Activated T-cell treated with anti-CD3 and anti-CD28 coated beads, Interleukin-2, amount 50 U/mL, for 48 hours (primary cell): ENCODE measurements around the gene CCBE1.
"Not testable (repeated sequence)": the region's sequence is repeated elsewhere in the genome, so short reads cannot be mapped to it uniquely, and the experiment has no call there.

Source experiments
- DNase-seq, 2 experiments: peaks; one replicate each; pipeline ENCODE4 v3.0.0-alpha.2; 2020

The CCBE1 gene

GRCh38 chr18:59520562-59521355 lies 176.5 kb downstream of the CCBE1 start:
- DNase-seq, result no peak

DNA sequence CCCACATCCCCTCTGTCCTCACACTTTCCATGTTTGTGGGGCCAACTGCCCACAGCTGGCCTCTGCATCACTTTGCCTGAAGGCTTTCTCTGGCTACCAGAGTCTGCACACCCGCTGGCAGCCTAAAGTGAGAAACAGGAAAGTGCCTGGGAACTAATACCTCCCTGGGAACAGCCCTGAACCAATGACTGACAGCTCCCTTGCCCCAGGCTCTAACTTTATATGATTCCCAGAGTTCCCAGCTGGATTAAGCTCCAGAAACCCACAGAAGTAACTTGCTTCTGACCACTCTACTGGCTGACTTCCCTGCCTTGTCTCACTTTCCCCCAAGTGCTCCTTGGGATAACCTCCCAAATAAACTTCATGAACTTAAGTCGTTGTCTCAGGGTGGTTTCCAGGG lies 178.5 kb downstream of the CCBE1 start:
- no peak for DNase-seq

GRCh38 chr18:59517446-59518165 lies 179.6 kb downstream of the CCBE1 start:
- no peak for DNase-seq

DNA sequence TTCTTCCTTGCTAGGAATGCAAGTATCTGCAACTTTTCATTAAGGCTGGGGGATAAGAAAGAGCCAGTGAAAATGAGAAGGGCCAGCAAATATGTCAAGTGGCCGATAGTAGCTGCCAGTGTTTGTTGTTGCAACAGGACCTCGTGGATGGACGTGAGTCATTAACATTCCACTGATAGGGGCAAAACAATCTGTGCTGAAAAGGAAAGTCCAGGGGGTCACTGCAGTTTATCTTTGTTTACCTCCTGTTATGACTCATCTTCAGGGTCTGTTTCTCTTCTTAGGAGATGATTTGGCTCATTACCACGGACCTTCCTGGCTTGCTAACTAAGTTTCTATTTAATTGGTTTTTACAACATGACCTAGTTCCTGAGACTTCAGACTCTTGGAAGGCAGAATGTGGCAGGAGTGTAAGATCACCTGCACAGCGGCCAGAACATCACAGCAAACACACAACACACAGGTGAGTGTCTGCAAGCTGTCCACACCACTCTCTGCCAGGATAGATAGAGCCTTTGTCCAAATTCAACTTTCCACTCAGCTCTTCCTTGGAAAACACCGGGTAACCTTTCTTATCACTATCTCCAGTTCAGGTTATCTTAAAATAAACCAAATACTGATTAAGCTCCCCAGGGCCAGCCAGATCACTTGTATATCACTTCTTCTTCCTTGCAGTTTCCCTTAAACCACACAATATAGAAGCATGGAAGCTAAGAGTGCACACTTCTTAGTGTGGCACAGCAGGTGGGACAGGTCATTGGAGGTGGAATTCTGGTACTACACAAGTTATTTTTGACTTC lies 180.7 kb downstream of the CCBE1 start:
- DNase-seq, result no peak

GRCh38 chr18:59515956-59516355 lies 181.3 kb downstream of the CCBE1 start:
- not testable (repeated sequence) for DNase-seq

DNA sequence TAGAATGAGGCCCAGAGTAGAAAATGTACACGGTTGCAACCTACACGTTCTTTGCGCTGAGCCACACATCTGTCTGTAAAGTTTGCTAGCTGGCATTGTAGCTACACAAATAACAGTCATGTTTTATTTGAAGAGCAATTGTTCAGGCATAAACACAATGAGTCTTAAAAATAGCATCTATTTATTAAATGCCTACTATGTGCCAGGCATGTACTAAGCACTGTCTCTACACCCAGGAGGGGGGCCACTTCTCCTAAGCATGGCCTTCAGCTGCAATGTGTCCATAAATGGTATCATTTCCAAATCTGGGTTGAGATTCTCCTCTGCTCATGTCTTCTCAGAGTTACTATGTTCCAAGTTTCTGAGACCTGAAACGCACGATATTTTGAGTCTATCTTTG lies 182.1 kb downstream of the CCBE1 start:
- no peak for DNase-seq

DNA sequence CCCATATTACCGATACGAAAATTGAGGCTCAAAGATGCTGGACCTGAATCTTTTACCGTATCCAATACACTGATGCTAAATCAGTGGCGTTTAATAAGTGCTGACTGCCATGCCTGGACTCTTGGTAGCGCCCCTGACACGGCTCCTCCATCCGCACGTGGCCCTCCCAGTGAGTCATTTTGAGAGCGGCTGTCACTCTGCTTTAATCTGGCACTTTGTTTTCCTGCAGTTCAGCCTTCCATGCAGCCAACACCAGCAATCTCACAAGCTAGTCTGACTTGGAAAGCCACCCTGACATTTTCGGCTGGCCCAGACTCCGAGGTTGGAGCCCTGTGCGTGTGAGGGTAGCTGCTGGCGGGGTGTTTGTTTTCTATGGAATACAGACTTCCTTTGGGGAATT lies 183.0 kb downstream of the CCBE1 start:
- no peak for DNase-seq

DNA sequence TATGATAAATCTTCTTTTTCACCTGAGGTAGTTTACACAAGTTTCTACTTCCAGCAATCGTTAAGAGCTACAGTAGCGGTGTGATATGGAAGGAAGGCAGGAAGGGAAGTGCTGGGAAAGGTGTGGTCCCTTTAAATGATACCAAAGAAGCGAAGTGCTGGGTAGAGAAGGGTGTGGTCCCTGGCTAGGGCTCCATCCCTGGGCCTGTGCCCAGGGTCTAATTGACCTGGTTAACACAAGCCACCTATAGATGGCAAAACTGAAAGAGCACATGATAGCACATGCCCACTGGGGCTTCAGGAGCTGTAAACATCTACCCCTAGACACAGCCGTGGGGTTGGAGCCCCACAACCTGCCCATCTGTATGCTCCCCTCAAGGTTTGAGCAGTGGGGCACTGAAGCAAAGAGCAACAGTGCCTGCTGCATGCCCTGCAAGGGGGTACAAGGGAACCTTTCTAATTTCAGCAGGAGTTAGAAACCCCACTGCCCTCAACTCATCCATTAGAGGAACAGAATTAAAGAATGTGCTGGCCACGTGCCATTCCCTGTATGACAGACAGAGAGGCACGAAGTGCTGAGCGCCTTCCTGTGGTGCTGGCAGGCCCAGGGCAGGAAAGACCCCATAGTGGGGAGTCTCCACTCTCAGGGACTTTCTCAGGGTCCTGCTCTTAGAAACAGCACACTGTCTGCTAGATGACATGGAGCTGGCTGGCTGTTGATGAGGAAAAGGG lies 185.0 kb downstream of the CCBE1 start:
- no peak for DNase-seq

- no peak for DNase-seq
Measured at GRCh38 chr18:59509481-59510442, 187.5 kb downstream of the CCBE1 start.

DNA sequence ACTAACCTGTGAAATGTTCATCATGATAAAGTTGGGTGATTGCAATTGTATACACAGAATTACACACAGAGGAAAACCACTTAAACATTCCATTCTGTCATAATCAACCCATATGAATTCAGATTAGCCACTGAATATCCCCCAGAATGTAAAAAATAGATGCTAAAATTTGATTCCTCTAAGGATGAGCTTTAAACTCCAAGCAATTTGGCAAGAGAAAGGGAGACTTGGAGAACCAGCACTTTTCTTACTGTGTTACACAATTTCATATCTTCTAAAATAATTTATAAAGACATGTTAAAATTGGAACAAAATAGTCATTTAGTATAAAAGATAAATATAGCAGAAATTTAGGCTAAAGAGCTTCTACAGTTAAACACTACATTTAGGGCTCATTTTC lies 191.9 kb downstream of the CCBE1 start:
- no peak for DNase-seq

DNA sequence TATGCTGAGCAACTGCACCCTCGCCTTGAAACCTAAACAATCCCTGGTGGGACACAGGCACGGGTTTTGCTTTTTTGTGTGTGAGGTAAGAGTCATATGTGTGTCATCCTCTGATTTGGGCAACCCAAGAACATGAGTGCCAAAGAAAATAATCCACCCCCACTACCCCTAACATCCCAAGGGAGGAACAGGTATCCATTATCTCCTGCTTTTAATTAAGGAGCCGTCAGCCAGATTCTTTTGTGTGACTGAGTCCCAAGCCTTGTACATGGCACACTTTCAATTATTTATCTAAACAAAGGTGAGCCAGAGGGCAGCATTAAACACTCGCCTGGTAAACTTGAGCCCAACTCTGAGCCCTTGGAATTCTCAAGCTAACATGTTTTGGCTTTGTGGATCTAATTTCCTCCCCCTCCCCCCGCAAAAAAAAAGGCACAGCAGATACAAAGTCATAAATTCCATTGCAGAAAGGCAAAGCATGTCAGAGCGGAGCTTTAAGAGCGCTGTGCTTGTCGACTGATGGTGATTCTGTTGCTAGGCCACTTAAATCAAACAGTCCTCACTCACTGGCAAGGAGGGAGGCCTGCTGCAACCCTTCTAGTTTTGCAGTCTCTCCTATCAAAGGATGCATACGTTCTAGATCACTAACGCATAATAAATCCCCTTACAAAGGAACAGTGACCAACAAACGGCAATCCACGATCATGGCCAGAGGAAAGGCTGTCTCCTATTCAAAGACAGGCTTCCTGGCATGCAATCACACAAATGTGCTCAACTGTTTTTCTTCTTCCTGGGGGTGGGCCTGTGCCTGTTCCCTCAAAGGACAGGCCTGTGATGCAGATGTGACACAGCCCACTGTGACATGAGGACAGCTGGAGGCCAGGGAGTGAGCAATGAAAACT lies 194.7 kb downstream of the CCBE1 start:
- DNase-seq, result no peak

GRCh38 chr18:59501920-59502273 lies 195.3 kb downstream of the CCBE1 start:
- no peak for DNase-seq

DNA sequence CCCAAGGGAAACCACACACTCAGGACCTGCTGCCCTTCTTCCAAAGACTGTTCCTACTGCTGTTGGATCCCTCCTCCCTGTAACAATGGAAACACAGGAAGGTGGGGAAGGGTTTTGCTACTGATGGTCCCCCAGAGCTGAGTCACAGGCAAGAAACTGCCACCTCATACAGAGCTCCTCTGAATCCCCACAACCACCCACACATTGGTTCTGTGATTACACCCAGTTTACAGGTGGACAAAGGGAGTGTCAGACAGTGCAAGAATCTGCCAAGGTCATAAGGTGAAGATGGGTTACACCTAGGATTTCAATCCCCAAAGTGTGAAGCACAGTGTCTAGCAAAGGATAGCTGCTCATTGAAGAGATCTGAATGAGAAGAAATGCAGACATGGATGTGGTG lies 196.5 kb downstream of the CCBE1 start:
- DNase-seq, result no peak

DNA sequence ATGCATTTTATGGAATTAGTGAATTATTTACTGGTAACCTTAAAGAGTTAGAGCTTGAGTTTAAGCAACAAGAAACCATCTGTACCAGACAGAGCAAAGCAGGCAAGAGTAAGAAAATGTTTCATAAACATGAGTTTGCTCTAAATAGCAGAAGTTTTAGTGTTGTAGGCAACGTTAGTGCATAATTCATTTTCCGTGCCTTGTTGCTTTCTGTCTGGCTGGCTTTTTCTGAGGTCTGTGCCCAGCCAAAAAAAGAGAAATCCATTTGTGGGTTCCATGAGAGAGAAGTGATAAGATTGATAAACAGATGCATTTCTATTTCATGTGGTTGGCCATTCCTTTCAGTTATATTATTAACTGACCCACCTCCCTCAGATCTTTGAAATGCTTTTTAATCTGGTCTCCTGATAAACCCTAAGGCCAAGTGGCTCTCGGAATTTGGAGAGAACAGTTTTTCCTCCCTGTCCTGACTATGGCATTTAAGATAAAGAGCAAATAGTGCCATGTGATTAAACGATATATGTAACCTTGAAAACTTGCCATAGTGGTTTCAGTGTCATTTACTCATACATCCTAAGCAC lies 198.6 kb downstream of the CCBE1 start:
- DNase-seq, result no peak

- no peak for DNase-seq
Measured at GRCh38 chr18:59492756-59493421, 204.3 kb downstream of the CCBE1 start.

DNA sequence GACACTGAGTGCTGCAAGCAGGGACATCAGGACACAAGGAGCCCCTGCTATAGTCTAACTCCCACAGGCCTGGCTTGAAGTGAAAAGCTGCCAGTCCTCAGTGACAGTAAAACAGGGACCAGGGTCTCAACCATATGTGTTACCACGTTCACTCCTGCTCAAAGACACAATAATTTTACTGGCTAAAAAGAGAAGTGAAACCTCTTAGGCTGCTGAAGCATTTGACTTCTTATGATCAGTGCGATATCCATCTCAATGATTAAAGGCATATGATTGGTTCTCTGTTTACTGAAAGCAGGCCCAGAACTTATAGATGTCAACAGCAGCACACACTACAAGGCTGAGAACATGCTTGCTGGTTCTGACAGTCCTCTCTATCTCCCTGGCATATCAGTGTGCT lies 208.3 kb downstream of the CCBE1 start:
- no peak for DNase-seq

DNA sequence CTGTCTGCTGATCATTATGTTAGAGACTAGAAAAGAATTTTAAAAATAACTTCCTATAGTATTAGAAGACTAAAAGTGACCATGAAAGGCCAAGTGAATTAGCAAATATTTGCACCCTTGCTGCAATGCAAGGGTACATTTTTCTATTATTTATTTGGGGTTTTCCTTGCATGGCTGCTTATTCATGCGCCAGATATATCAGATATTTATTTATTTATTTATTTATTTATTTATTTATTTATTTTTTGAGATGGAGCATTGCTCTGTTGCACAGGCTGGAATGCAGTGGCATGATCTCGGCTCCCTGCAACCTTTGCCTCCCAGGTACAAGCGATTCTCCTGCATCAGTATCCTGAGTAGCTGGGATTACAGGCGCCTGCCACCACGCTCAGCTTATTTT lies 211.8 kb downstream of the CCBE1 start:
- no peak for DNase-seq

DNA sequence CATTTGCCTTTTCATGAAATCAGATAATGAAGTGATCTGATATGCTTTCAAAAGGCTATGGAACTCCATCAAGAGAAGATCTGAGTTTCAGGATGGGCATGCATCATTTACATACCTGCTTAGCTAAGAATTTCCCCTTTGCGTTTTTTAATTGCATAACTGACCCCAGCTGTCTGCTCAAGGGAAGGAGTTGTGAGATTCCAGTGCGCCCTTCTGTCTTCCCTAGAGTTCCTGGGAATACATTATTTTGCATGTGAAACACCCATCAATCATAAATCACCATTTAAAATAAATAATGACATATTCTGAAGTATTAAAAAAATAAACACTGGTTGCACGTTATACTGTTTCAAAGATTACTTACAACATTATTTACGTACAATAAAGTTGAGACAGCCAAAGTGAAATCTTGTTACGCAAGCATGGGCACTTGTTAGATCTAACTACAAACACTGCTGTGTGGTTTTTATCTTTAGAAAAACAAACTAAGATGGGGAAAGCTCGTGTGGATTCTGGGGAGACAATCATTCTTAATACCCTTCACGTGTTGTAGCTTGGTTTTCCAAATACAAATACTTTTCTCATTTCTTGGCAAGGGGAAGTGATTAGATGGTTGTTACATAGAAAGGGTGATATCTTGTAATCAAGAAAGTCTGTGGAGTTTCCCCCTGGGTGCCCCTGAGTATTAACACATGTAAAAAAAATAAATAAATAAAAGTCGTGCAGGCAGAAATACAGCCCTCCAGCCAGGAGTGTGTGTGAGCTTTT lies 212.5 kb downstream of the CCBE1 start:
- no peak for DNase-seq

DNA sequence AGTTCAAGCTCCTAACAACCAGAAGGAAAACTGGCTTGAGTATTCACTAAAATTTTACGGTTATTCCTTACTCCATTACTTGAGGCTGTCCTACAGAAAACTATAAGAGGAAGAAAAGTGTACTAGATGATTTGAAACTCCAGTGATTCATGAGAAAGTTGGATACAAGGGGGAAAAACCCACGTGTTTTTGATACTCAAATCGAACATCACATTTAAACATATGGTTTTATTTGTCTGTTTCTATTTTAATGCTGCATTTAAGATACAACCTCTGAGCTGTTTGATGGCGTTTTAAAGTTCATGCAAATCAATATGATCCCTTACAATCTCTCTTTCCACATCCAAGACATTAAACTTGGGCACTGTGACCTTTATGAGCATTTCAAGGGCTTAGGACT lies 213.1 kb downstream of the CCBE1 start:
- DNase-seq, result no peak
